Breast epithelium (tissue), 4 donors: Measurements from ENCODE around the gene THOP1. TPM values are rescaled to one million over a fixed set of nuclear protein-coding genes. Genes with fewer than 3 reads are reported as not detected.

Experiments
- DNase-seq, 2 donors: peaks; one replicate each; pipeline ENCODE4 v3.0.0-alpha.2; 2019; ENCODE audit warnings: low spot score in 2 of 2
- H3K27ac ChIP-seq, 2 donors: fragments of 200-600 bp; sonication (generic) in 1 of 2; one replicate each; pipeline ENCODE4 v1.5.1; 2016 to 2019; ENCODE audit warnings: mild to moderate bottlenecking in 1 of 2
- H3K27me3 ChIP-seq, 2 donors: fragments of 200-600 bp; sonication (generic) in 1 of 2; one replicate each; pipeline versions ENCODE4 v1.5.1 to v1.6.0; 2017 to 2019; ENCODE audit warnings: control low read depth in 1 of 2, mild to moderate bottlenecking in 1 of 2
- H3K36me3 ChIP-seq: fragments of 200-600 bp; one replicate; pipeline ENCODE4 v1.5.1; 2019
- H3K4me1 ChIP-seq, 2 donors: fragments of 200-600 bp; sonication (generic); one replicate each; pipeline ENCODE4 v1.5.1; 2016 to 2019; ENCODE audit warnings: control low read depth in 1 of 2
- H3K4me3 ChIP-seq, 3 donors: fragments of 200-600 bp; sonication (generic); 1 replicate in 2 of 3; 2 replicates in 1 of 3; pipeline ENCODE4 v1.5.1; 2016 to 2019; ENCODE audit warnings: mild to moderate bottlenecking in 3 of 3, moderate library complexity in 2 of 3
- H3K9me3 ChIP-seq, 2 donors: fragments of 200-600 bp; sonication (generic) in 1 of 2; one replicate each; pipeline ENCODE4 v1.5.1; 2016 to 2019; ENCODE audit warnings: control low read depth in 1 of 2
- CTCF ChIP-seq, 3 donors: fragments of 450-650 bp; IDR thresholded peaks; one replicate each; pipeline ENCODE4 v1.5.1; 2016 to 2017; ENCODE audit warnings: antibody characterized with exemption in 3 of 3, mild to moderate bottlenecking in 3 of 3, moderate library complexity in 3 of 3
- POLR2A ChIP-seq: fragments of 450-650 bp; IDR thresholded peaks from one replicate; pipeline ENCODE4 v1.6.1; 2016; ENCODE audit warnings: antibody characterized with exemption, mild to moderate bottlenecking, moderate library complexity
- POLR2AphosphoS5 ChIP-seq, 3 donors: sonication (generic); formaldehyde crosslinking; IDR thresholded peaks; one replicate each; pipeline ENCODE4 v1.6.1; 2017; ENCODE audit warnings: antibody characterized with exemption in 3 of 3
- intact Hi-C: fragments of 100-400 bp; cut with DNase I; formaldehyde crosslinking; loops from one replicate; pipeline ENCODE4 v1.15.1; 2023; ENCODE audit warnings: low total_unique reads
- total RNA-seq, 3 donors: library from RNA; depleted of rRNA; stranded (reverse); fragments of >200 nt; gene quantifications; one replicate each; pipeline ENCODE4 v1.1.0, GENCODE V29; 2016

THOP1 gene
- total RNA-seq, 3 donors from 2014 or later: 26.2 to 40.0 (median 39.1) TPM

GRCh38 chr19:2756921-2757881 is 28.1 kb upstream of the THOP1 start:
- no peak for DNase-seq
- Histone ChIP-seq H3K36me3 (no peaks in the 10 kb centered on the region), H3K27me3 (no peaks in the 10 kb centered on the region), H3K4me1 (no peaks in the 10 kb centered on the region), H3K27ac (no peak overlapping the region), H3K9me3 (no peaks in the 10 kb centered on the region), H3K4me3 (no peak overlapping the region)
- no peak for TF ChIP-seq POLR2A
- TF ChIP-seq CTCF (IDR thresholded peaks at IDR 0.05): no peak
- TF ChIP-seq POLR2AphosphoS5 (IDR thresholded peaks at IDR 0.05): no peak
- intact Hi-C loops: loop anchor here (10.0 kb wide), 1 partner anchor 112 kb away; no protein-coding TSS in a partner anchor

- TF ChIP-seq POLR2A: no peak
- Histone ChIP-seq H3K27ac (no peak overlapping the region), H3K36me3 (no peaks in the 10 kb centered on the region), H3K4me1 (no peaks in the 10 kb centered on the region), H3K27me3 (no peaks in the 10 kb centered on the region), H3K9me3 (no peaks in the 10 kb centered on the region), H3K4me3 (no peak overlapping the region)
- intact Hi-C loops: loop anchor here (10.0 kb wide), 1 partner anchor 114 kb away; no protein-coding TSS in a partner anchor
- no peak for DNase-seq
Measured at GRCh38 chr19:2758601-2759313, 26.5 kb upstream of the THOP1 start.

GRCh38 chr19:2759362-2759761 is 25.9 kb upstream of the THOP1 start:
- Histone ChIP-seq H3K36me3 (no peaks in the 10 kb centered on the region), H3K4me1 (no peaks in the 10 kb centered on the region), H3K9me3 (no peaks in the 10 kb centered on the region), H3K4me3 (no peak overlapping the region), H3K27ac (no peak overlapping the region), H3K27me3 (no peaks in the 10 kb centered on the region)
- no peak for DNase-seq
- TF ChIP-seq CTCF (IDR thresholded peaks at IDR 0.05): no peak
- no peak for TF ChIP-seq POLR2AphosphoS5 (IDR thresholded peaks at IDR 0.05)
- intact Hi-C loops: loop anchor here (10.0 kb wide), 1 partner anchor 115 kb away; no protein-coding TSS in a partner anchor

GRCh38 chr19:2759965-2760364 is 25.3 kb upstream of the THOP1 start:
- no peak for TF ChIP-seq POLR2AphosphoS5 (IDR thresholded peaks at IDR 0.05)
- no peak for TF ChIP-seq CTCF (IDR thresholded peaks at IDR 0.05)
- no peak for TF ChIP-seq POLR2A
- Histone ChIP-seq H3K27me3 (no peaks in the 10 kb centered on the region), H3K27ac (no peak overlapping the region), H3K9me3 (no peaks in the 10 kb centered on the region), H3K4me3 (no peak overlapping the region), H3K4me1 (no peaks in the 10 kb centered on the region), H3K36me3 (no peaks in the 10 kb centered on the region)
- intact Hi-C loops: loop anchor here (10.0 kb wide), 1 partner anchor 115 kb away; no protein-coding TSS in a partner anchor
- DNase-seq: no peak

- peaks cover 4% of the 10 kb centered on the region for H3K36me3 ChIP-seq
- no peaks in the 10 kb centered on the region for H3K9me3 ChIP-seq
- DNase-seq: no peak
- no peak overlapping the region for H3K27ac ChIP-seq
- no peaks in the 10 kb centered on the region for H3K27me3 ChIP-seq
- no peak overlapping the region for H3K4me3 ChIP-seq
- no peaks in the 10 kb centered on the region for H3K4me1 ChIP-seq
- intact Hi-C loops: no loop called here
- no peak for TF ChIP-seq POLR2AphosphoS5 (IDR thresholded peaks at IDR 0.05)
- no peak for TF ChIP-seq CTCF (IDR thresholded peaks at IDR 0.05)
- no peak for TF ChIP-seq POLR2A
Measured at GRCh38 chr19:2761309-2761677, 24.0 kb upstream of the THOP1 start.
